PC-9 (cell line): ENCODE measurements around the gene INPP5J. TPM values are rescaled to one million over a fixed set of nuclear protein-coding genes. Genes with fewer than 3 reads are reported as not detected.

ENCODE experiments used
- BruUV-seq: library from RNA; stranded (reverse); fragments of 400-500 nt; replicated peaks from 2 replicates; lab custom pipeline; 2021; lab: Mats Ljungman, UMichigan
- CTCF ChIA-PET: fragments of 300-600 bp; sonication (Branson Sonifier 250); formaldehyde crosslinking; loops from one replicate; lab custom pipeline; 2022; ENCODE audit warnings: antibody characterized with exemption; lab: Charles Lee
- POLR2A ChIA-PET: fragments of 300-600 bp; sonication (Branson Sonifier 250); formaldehyde crosslinking; loops from one replicate; lab custom pipeline; 2022; ENCODE audit warnings: antibody characterized with exemption; ENCODE audit not compliant: unreplicated experiment; lab: Charles Lee
- DNase-seq, 2 experiments: peaks; one replicate each; pipeline versions ENCODE4 v3.0.0 to v3.0.0-alpha.2; 2015 to 2022; ENCODE audit warnings: mixed read lengths in 1 of 2
- H2AFZ ChIP-seq: fragments of 200-600 bp; sonication (generic); 2 replicates; pipeline ENCODE4 v1.8.1; 2017; ENCODE audit warnings: antibody characterized with exemption
- H3F3A ChIP-seq: fragments of 200-600 bp; sonication (generic); 2 replicates; pipeline ENCODE4 v1.8.1; 2017; ENCODE audit warnings: antibody characterized with exemption, mild to moderate bottlenecking, low read depth; ENCODE audit not compliant: insufficient read depth
- H3K27ac ChIP-seq: fragments of 200-600 bp; sonication (generic); 2 replicates; pipeline ENCODE4 v1.6.1; 2016; ENCODE audit warnings: mixed run types
- H3K27me3 ChIP-seq: fragments of 200-600 bp; sonication (generic); 2 replicates; pipeline ENCODE4 v1.6.1; 2016; ENCODE audit warnings: low read depth, mixed run types; ENCODE audit not compliant: insufficient read depth
- H3K36me3 ChIP-seq: fragments of 200-600 bp; sonication (generic); 2 replicates; pipeline ENCODE4 v1.6.1; 2016; ENCODE audit warnings: low read depth, mixed run types
- H3K4me1 ChIP-seq: fragments of 200-600 bp; sonication (generic); replicated peaks from 2 replicates; pipeline ENCODE4 v1.6.1; 2016; ENCODE audit warnings: mixed run types; ENCODE audit not compliant: insufficient read depth
- H3K4me2 ChIP-seq: fragments of 200-600 bp; sonication (generic); 2 replicates; pipeline ENCODE4 v1.6.1; 2017; ENCODE audit warnings: mixed run types
- H3K4me3 ChIP-seq: fragments of 200-600 bp; sonication (generic); 2 replicates; pipeline ENCODE4 v1.6.1; 2016; ENCODE audit warnings: mixed run types
- H3K79me2 ChIP-seq: fragments of 200-600 bp; sonication (generic); 2 replicates; pipeline ENCODE4 v1.6.1; 2017; ENCODE audit warnings: low read depth, mixed run types
- H3K9me2 ChIP-seq: fragments of 200-600 bp; sonication (generic); 2 replicates; pipeline ENCODE4 v1.8.1; 2017; ENCODE audit warnings: mild to moderate bottlenecking; ENCODE audit not compliant: insufficient read depth
- H3K9me3 ChIP-seq: fragments of 200-600 bp; sonication (generic); 2 replicates; pipeline ENCODE4 v1.8.1; 2016; ENCODE audit warnings: low read depth; ENCODE audit not compliant: insufficient read depth
- H4K20me1 ChIP-seq: fragments of 200-600 bp; sonication (generic); 2 replicates; pipeline ENCODE4 v1.8.1; 2017; ENCODE audit not compliant: insufficient read depth
- EZH2 ChIP-seq: fragments of 200-600 bp; sonication (generic); IDR thresholded peaks from 2 replicates; pipeline ENCODE4 v1.8.0; 2017; ENCODE audit warnings: antibody characterized with exemption, low read depth
- intact Hi-C: fragments of 100-400 bp; cut with micrococcal nuclease; formaldehyde crosslinking; loops from one replicate; pipeline ENCODE4 v1.10.0; 2022; ENCODE audit not compliant: unreplicated experiment
- total RNA-seq: library from RNA; stranded (reverse); gene quantifications from 2 replicates; pipeline ENCODE4 v1.2.3, GENCODE V29; 2021
- TF ChIP-seq, protein P1 (sequence below): fragments of 200-600 bp; sonication (generic); conservative IDR thresholded peaks from 2 replicates; pipeline ENCODE4 v1.6.1; 2017; ENCODE audit warnings: mixed run types, antibody characterized with exemption, mild to moderate bottlenecking, moderate library complexity

The INPP5J gene
- total RNA-seq, 1 experiment from 2014 or later: 1.7 TPM

- POLR2A ChIA-PET: interaction anchor here (0.6 kb wide), 1 partner anchor 806 kb away, joined by 4 read pairs; no protein-coding TSS in a partner anchor
- TF ChIP-seq, protein P1, sequence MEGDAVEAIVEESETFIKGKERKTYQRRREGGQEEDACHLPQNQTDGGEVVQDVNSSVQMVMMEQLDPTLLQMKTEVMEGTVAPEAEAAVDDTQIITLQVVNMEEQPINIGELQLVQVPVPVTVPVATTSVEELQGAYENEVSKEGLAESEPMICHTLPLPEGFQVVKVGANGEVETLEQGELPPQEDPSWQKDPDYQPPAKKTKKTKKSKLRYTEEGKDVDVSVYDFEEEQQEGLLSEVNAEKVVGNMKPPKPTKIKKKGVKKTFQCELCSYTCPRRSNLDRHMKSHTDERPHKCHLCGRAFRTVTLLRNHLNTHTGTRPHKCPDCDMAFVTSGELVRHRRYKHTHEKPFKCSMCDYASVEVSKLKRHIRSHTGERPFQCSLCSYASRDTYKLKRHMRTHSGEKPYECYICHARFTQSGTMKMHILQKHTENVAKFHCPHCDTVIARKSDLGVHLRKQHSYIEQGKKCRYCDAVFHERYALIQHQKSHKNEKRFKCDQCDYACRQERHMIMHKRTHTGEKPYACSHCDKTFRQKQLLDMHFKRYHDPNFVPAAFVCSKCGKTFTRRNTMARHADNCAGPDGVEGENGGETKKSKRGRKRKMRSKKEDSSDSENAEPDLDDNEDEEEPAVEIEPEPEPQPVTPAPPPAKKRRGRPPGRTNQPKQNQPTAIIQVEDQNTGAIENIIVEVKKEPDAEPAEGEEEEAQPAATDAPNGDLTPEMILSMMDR: no peak
- no peak for TF ChIP-seq EZH2
- CTCF ChIA-PET: interaction anchor here (0.6 kb wide), 1 partner anchor 124 kb away, joined by 3 read pairs; no protein-coding TSS in a partner anchor
- Histone ChIP-seq H3K4me2 (no peak overlapping the region), H4K20me1 (no peaks in the 10 kb centered on the region; the same call in 1 of the 2 replicates), H3F3A (no peaks in the 10 kb centered on the region), H2AFZ (no peak overlapping the region), H3K9me3 (no peaks in the 10 kb centered on the region), H3K4me3 (no peak overlapping the region), H3K4me1 (no peaks in the 10 kb centered on the region), H3K36me3 (no peaks in the 10 kb centered on the region), H3K79me2 (no peaks in the 10 kb centered on the region), H3K9me2 (no peaks in the 10 kb centered on the region), H3K27me3 (no peaks in the 10 kb centered on the region), H3K27ac (no peak overlapping the region)
- BruUV-seq: no TSS peak
- intact Hi-C loops: no loop called here
- DNase-seq: no peak
Measured at GRCh38 chr22:31093086-31093850, 29.5 kb upstream of the INPP5J start.

DNA sequence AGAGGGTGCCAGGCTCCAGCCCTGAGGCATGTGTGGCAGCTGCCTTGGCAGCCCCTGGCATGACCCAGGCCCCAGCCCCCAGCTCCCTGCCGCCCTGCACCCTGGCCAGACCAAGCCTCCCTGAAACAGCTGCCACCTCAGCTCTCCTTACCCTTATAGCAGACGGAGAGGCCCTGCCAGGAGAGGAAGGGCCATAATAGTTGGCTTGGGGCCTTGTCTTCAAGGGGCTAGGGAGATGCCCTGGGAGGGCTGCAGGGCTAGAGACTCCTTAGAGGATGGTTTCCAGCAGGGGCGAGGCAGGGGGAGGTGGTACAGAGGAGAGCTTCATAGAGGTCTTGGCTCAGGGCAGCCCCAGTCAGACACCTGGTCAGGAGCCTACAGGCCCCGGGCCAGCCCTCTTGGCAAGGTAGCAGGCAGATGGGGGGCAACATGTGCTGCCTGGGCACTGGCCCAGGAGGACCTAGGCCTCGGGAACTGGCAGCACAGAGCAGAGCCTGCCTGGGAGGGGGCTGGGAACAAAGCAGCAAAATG lies 28.7 kb upstream of the INPP5J start:
- CTCF ChIA-PET: interaction anchor here (0.8 kb wide), 1 partner anchor 13 kb away, joined by 3 read pairs; the partner anchor contains the start of gene SELENOM
- no peak for TF ChIP-seq EZH2
- TF ChIP-seq, protein P1: no peak
- POLR2A ChIA-PET: no interaction called here
- Histone ChIP-seq H3K27ac (no peak overlapping the region), H2AFZ (no peak overlapping the region), H3K4me1 (no peaks in the 10 kb centered on the region), H3K27me3 (no peaks in the 10 kb centered on the region), H3K4me3 (no peak overlapping the region), H3K9me2 (no peaks in the 10 kb centered on the region), H3K79me2 (no peaks in the 10 kb centered on the region), H3K36me3 (no peaks in the 10 kb centered on the region), H3K9me3 (no peaks in the 10 kb centered on the region), H3F3A (no peaks in the 10 kb centered on the region), H4K20me1 (no peaks in the 10 kb centered on the region; the same call in 1 of the 2 replicates), H3K4me2 (no peak overlapping the region)
- DNase-seq: no peak
- intact Hi-C loops: no loop called here
- BruUV-seq: no TSS peak

DNA sequence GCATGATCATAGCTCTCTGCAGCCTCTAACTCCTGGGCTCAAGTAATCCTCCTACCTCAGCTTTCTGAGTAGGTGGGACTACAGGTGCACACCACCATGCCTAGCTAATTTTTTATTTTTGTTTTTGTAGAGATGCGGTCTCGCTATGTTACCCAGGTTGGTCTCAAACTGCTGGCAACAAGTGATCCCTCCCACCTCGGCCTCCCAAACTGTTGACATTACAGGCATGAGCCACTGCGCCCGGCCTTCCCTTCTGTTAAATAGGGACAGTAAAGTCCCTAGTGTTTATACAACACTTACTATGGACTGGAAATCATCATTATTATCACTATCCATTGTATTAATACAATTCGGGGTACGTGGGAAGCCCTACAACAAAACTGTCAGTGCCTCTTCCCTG lies 28.0 kb upstream of the INPP5J start:
- CTCF ChIA-PET: interaction anchor here (0.8 kb wide), 1 partner anchor 13 kb away, joined by 3 read pairs; the partner anchor contains the start of gene SELENOM
- H3K9me2 ChIP-seq: no peaks in the 10 kb centered on the region
- H4K20me1 ChIP-seq: no peaks in the 10 kb centered on the region; the same call in 1 of the 2 replicates
- no peak overlapping the region for H2AFZ ChIP-seq
- H3K79me2 ChIP-seq: no peaks in the 10 kb centered on the region
- DNase-seq: no peak
- no peak overlapping the region for H3K27ac ChIP-seq
- H3K4me3 ChIP-seq: no peak overlapping the region
- H3K36me3 ChIP-seq: no peaks in the 10 kb centered on the region
- intact Hi-C loops: no loop called here
- POLR2A ChIA-PET: no interaction called here
- BruUV-seq: no TSS peak
- TF ChIP-seq EZH2: no peak
- TF ChIP-seq, protein P1: no peak
- no peak overlapping the region for H3K4me2 ChIP-seq
- no peaks in the 10 kb centered on the region for H3K27me3 ChIP-seq
- H3K4me1 ChIP-seq: no peaks in the 10 kb centered on the region
- H3F3A ChIP-seq: no peaks in the 10 kb centered on the region
- H3K9me3 ChIP-seq: no peaks in the 10 kb centered on the region
